HG02798 (cell line): ENCODE data around the gene TMEM86B.
"Not testable (repeated sequence)": the region's sequence is repeated elsewhere in the genome, so short reads cannot be mapped to it uniquely, and the experiment has no call there.

Experiments
- ATAC-seq: cut with Tn5 transposase; IDR thresholded peaks from one replicate; pipeline ENCODE4 v1.9.1; 2021; ENCODE audit warnings: mild to moderate bottlenecking; ENCODE audit not compliant: unreplicated experiment, poor library complexity

TMEM86B gene

DNA sequence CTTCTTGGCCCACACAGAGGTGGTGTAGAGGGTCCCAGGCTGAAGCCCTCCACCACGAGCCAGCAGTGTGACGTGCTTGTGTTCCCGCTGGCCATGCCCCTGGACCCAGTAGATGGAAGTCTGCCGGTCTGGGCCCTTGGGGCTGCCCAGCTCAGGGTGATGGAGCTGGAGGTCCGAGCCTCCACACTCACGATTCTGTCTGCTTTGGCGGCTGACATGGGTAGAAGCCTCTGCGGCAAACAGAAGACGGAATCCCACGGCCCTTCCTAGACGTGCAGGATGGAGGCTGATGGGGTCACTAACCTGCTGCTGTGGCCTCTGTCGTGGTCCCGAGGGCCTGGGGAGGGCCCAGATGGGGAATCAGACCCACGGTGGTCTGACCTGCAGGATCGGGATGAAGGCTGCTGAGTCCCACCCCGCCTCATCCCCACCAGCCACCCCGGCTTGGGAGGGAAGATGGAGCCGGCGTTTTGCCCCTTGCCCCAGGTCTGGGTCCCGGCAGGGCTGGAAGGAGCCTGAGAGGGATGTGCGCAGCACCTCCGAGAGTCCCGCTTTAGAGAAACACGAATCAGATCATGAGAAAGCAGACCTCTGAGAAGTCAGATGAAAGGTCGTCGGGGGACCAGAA lies 4.4 kb downstream of the TMEM86B start:
- ATAC-seq, result no peak

- ATAC-seq, result no peak
These were observed 5.1 kb downstream of the TMEM86B start for GRCh38 chr19:55223291-55224037.

GRCh38 chr19:55220525-55220924 lies 8.0 kb downstream of the TMEM86B start:
- no peak for ATAC-seq

DNA sequence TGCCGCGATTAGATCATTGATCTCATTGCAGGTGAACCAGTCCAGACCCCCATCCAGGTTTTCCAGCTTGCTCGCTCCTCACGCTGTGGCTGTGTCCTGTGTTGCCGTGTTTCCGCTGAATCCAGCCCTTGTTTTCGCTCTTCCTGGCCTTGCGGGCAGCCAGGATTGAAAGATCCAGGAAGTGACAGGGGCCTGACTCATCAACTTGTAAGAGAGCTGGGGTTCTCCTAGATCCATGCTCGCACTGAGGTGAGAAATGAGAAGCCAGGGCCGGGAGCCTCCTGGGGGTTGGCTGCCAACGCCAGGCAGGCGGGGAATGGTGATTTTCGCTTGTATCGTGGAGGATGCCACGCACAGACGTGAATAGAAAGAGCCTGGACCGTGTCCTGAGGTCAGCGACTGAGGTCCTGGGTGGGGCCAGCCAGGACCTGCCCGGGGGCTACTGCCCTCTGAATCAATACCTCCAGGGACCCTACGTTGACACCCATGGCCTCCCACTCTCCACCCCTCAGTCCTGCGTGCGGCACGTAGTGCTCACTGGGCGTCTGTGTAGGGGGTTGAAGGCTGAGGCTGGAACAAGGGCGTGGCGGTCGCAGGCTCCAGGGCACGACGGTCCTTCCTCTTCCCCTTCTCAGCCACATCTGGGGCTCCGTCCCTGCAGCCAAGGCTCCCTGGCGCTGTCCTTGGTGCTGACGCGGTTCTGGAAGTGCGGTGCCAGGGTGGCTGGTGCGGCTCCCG lies 11.9 kb downstream of the TMEM86B start:
- ATAC-seq, result no peak

GRCh38 chr19:55213547-55213946 lies 15.0 kb downstream of the TMEM86B start:
- no peak for ATAC-seq

- no peak for ATAC-seq
These were observed 16.1 kb downstream of the TMEM86B start for GRCh38 chr19:55212447-55212846.

GRCh38 chr19:55209693-55210472 lies 18.7 kb downstream of the TMEM86B start:
- ATAC-seq, result no peak

DNA sequence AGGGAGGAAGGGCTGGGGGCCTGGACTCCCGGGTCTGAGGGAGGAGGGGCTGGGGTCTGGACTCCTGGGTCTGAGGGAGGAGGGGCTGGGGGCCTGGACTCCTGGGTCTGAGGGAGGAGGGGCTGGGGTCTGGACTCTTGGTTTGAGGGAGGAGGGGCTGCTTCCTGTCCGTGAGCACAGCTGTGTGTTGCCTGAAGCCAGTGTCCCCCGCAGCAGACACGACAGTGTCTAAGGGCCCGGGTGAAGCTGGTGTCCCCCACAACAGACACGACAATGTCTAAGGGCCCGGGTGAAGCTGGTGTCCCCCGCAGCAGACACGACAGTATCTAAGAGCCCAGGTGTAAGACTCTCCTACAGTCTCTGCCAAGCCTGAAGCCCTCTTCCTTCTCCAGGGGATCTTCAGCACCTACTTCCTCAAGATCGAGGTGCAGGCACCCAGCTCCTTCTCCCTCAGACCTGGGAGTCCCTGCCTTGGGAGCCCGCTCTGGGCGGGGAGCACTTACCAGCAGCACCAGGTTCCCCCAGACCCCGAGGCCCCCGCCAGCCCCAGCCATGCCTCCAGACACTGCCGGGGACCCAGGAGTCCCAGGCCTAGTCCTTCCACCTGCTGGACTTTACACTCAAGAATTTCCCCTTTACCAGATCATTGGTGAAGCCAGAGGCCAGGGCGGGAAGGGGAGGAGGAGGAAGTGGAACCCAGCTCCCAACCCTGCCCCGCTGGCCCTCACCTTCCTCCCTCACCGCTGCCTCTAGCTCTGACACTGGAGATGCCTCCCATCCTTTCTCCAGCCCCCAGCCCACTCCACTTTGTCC lies 19.5 kb downstream of the TMEM86B start, which contains the start of gene PTPRH:
TSS of gene PTPRH (minus strand) at position 622 of the 813 bp plus-strand sequence. CDS start at position 554, 68 bp downstream.
- ATAC-seq, result no peak

DNA sequence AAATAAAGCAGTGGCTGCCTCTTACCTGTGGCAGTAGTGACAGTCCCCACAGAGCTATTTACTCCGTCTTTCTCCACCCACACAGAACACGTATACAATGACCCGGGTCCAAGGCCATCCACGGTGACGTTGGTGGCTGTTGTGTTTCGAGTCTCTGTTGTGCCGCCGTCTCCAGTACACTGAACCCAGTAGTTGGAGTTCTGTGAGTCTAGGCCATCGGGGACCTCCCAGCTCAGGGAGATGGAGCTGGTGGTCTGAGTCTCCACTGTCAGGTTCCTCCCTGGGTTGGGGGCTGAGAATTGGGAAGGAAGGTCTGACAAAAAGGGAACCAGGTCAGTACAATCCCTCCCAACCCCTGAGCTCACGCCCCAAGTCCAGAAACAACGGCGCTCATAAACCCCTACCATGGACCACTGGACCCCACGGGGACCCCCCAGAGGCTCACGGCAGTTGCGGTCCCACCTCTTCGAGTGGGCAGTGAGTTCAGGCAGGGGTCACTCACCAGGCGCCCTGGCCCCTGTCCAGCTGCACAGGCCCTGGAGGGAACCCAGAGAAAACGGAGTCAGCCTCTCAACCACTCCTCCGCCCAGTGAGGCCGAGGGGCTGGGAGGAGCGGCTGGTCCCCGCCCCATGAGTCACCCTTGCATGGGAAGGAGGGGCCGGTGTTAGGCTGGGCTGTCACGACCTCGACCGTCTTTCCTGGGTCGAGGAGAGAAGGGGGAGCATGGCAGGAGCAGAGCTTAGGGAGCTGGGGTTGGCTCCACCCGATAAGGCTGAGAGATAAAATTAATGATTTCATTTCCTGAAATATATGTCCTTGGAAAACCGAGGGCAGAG lies 21.7 kb downstream of the TMEM86B start:
- no peak for ATAC-seq

GRCh38 chr19:55202199-55202598 lies 26.4 kb downstream of the TMEM86B start:
- not testable (repeated sequence) for ATAC-seq

- no peak for ATAC-seq
These were observed 28.9 kb downstream of the TMEM86B start for GRCh38 chr19:55199620-55200204.

DNA sequence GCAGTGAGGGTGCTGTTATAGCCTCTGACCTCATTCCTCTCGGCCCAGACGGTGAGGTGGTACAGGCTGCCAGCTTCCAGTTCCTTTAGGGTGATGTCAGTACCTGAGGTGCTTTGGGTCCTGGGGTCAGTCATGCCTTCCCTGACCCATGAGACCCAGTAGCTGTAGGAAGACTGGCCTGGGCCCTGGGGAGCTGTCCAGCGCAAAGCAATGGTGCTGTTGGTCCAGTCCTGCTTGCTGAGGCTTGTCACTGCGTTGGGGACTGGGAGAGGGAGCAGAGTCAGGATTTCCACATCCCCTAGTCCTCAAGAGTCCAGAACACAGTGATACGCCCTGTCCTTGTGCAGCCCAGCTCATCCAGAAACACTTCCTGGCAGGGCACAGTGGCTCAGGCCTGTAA lies 29.9 kb downstream of the TMEM86B start:
- no peak for ATAC-seq

DNA sequence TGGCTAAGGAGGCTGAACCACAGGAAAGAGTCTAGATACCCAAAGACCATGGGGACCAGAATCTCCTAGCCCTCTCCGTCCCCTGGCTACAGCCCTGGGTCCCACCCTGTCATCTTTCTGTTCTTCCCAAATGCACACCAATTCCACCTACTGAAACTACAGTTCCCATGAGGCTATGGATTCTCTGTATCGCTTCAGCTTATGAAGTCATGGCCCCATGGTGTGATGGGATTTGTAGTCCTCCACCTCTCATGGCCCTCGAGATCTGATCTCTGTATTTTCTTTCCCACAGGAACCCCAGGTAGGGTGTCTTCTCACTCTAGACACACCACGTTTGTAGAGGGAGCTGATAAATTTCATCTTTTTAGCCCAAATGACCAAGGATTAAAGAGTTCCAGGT lies 31.0 kb downstream of the TMEM86B start:
- ATAC-seq, result no peak

DNA sequence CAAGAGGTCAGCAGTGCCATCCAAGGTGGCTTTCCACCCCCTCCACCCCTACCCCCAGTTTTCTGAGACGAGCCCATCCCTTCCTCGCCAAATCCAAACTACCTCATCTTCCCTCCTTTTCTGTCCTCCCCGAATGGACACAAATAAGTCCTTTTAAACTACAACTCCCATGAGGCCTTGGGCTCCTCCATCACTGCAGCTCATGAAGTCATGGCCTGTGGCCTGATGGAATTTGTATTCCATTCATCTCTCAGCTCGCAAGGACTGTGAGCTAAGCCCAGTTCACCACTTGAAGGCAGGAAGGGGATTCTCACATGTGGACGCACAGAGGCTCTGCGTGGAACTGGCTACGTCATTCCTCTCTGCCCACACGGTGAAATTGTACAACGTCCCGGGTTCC lies 31.8 kb downstream of the TMEM86B start:
- no peak for ATAC-seq

GRCh38 chr19:55193481-55193880 lies 35.1 kb downstream of the TMEM86B start:
- no peak for ATAC-seq

- no peak for ATAC-seq
These were observed 39.1 kb downstream of the TMEM86B start for GRCh38 chr19:55189403-55189835.

- ATAC-seq, result no peak
These were observed 39.9 kb downstream of the TMEM86B start for GRCh38 chr19:55188625-55189024.

DNA sequence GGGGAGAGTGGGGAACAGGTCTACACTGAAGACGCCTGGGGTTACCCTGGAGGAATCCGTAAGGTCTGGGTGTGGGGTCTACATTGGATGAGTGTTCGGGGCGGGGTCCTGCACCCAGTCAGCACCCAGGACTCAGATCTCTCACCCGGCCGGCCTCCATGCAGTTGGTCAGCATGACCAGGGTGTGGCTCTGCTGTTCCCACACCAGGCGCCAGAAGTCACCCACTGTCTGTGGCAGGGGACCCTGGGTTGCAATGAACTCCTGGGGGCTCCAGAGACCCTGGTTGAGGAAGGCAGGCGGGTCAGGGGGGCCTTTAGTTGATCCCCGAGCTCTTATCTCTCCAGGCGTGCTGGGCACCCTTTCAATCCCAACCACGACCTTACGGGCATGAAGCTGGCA lies 42.5 kb downstream of the TMEM86B start:
- no peak for ATAC-seq
